Measurements from ENCODE around the gene KRTAP12-2. TPM values are rescaled to one million over a fixed set of nuclear protein-coding genes. Genes with fewer than 3 reads are reported as not detected.
"Not testable (repeated sequence)": the region's sequence is repeated elsewhere in the genome, so short reads cannot be mapped to it uniquely, and the experiment has no call there.

The KRTAP12-2 gene
- total RNA-seq, 1 experiment from 2014 or later = 1.8 TPM

- CTCF ChIA-PET = no interaction called here
- intact Hi-C loops (cut with micrococcal nuclease; ENCODE audit: unreplicated experiment) = no loop called here
- peaks cover 16% of the 10 kb centered on the region for H3K9me3 ChIP-seq (ENCODE audit: low read depth, low read length, poor library complexity, severe bottlenecking)
- DNase-seq (ENCODE audit: low spot score) = no peak
- no peak overlapping the region for H3K4me3 ChIP-seq (ENCODE audit: low read depth, low read length, poor library complexity, severe bottlenecking)
- no peaks in the 10 kb centered on the region for H3K36me3 ChIP-seq (ENCODE audit: insufficient read depth, low read length, poor library complexity, severe bottlenecking)
- no TSS peak for BruUV-seq (replicated peaks)
- H3K27ac ChIP-seq (ENCODE audit: low read depth, low read length, poor library complexity, severe bottlenecking) = no peak overlapping the region
- TF ChIP-seq CTCF (conservative IDR thresholded peaks at IDR 0.05; ENCODE audit: low read depth, low read length) = no peak
- TF ChIP-seq EZH2 (IDR thresholded peaks at IDR 0.05; ENCODE audit: borderline replicate concordance, low read depth, low read length, poor library complexity, severe bottlenecking) = no peak
- no peaks in the 10 kb centered on the region for H3K27me3 ChIP-seq (replicated peaks; ENCODE audit: insufficient read depth, low read depth, low read length, poor library complexity)
- no peaks in the 10 kb centered on the region for H3K4me1 ChIP-seq (ENCODE audit: insufficient read depth, low read length, poor library complexity, severe bottlenecking)
- POLR2A ChIA-PET (ENCODE audit: low non-redundant PET) = no interaction called here
Measured at GRCh38 chr21:44643741-44644310, 22.9 kb downstream of the KRTAP12-2 start.

GRCh38 chr21:44640761-44641160, 26.0 kb downstream of the KRTAP12-2 start:
- no peak overlapping the region for H3K27ac ChIP-seq (ENCODE audit: low read depth, low read length, poor library complexity, severe bottlenecking)
- no peaks in the 10 kb centered on the region for H3K4me1 ChIP-seq (ENCODE audit: insufficient read depth, low read length, poor library complexity, severe bottlenecking)
- ChIA-PET POLR2A (ENCODE audit: low non-redundant PET) (no interaction called here), CTCF (no interaction called here)
- H3K9me3 ChIP-seq (ENCODE audit: low read depth, low read length, poor library complexity, severe bottlenecking) = peaks cover 16% of the 10 kb centered on the region
- TF ChIP-seq EZH2 (IDR thresholded peaks at IDR 0.05; ENCODE audit: borderline replicate concordance, low read depth, low read length, poor library complexity, severe bottlenecking) (no peak), CTCF (conservative IDR thresholded peaks at IDR 0.05; ENCODE audit: low read depth, low read length) (no peak)
- H3K27me3 ChIP-seq (replicated peaks; ENCODE audit: insufficient read depth, low read depth, low read length, poor library complexity) = no peaks in the 10 kb centered on the region
- no peak overlapping the region for H3K4me3 ChIP-seq (ENCODE audit: low read depth, low read length, poor library complexity, severe bottlenecking)
- DNase-seq (ENCODE audit: low spot score) = no peak
- intact Hi-C loops (cut with micrococcal nuclease; ENCODE audit: unreplicated experiment) = no loop called here
- no peaks in the 10 kb centered on the region for H3K36me3 ChIP-seq (ENCODE audit: insufficient read depth, low read length, poor library complexity, severe bottlenecking)
- no TSS peak for BruUV-seq (replicated peaks)

- TF ChIP-seq CTCF (conservative IDR thresholded peaks at IDR 0.05; ENCODE audit: low read depth, low read length) (no peak), EZH2 (IDR thresholded peaks at IDR 0.05; ENCODE audit: borderline replicate concordance, low read depth, low read length, poor library complexity, severe bottlenecking) (no peak)
- DNase-seq (ENCODE audit: low spot score) = no peak
- Histone ChIP-seq H3K27me3 (replicated peaks; ENCODE audit: insufficient read depth, low read depth, low read length, poor library complexity) (no peaks in the 10 kb centered on the region), H3K4me3 (ENCODE audit: low read depth, low read length, poor library complexity, severe bottlenecking) (no peak overlapping the region), H3K27ac (ENCODE audit: low read depth, low read length, poor library complexity, severe bottlenecking) (no peak overlapping the region), H3K9me3 (ENCODE audit: low read depth, low read length, poor library complexity, severe bottlenecking) (peaks cover 6% of the 10 kb centered on the region), H3K36me3 (ENCODE audit: insufficient read depth, low read length, poor library complexity, severe bottlenecking) (no peaks in the 10 kb centered on the region), H3K4me1 (ENCODE audit: insufficient read depth, low read length, poor library complexity, severe bottlenecking) (no peaks in the 10 kb centered on the region)
- intact Hi-C loops (cut with micrococcal nuclease; ENCODE audit: unreplicated experiment) = no loop called here
- BruUV-seq (replicated peaks) = no TSS peak
- CTCF ChIA-PET = no interaction called here
- POLR2A ChIA-PET (ENCODE audit: low non-redundant PET) = no interaction called here
Measured at GRCh38 chr21:44639331-44639655, 27.4 kb downstream of the KRTAP12-2 start.

DNA sequence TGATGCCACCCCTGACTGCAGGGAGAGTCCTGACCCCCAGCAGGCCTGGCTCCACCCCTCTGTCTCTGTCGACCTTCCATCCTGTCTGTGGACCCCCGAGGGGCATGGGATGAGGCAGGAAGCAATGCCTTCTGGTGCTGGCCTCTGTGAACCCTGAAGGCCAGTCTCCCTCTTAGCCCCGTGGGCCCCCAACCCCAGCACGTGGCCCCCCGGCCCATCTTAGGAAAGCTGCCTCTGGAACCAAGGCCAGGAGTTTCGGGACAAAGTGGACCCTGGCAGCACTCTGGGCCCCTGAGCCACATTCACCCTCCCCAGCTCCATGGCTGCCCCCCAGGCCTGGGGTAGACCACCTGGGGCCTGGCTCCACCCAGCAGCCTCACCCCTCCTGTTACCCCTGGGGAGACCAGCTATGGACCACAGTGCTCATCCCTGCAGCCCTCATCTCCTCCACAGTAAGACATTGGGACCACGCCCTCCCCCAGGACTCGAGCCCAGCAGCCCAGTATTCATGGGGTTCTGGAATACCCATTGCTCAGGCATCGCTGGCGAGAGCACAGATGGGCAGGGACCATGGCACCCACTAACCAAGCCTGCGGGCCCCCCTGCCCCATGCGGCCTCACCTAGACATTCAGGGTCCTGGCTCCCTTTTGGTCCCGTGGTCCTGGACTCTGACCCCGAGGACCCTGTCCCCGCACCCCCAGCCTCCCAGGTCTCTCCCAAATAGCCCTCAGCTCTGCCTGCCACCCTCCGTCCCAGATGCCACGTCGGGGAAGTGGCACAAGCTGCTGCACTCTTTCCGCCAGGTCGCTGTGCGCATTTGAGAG, 28.0 kb downstream of the KRTAP12-2 start:
- DNase-seq (ENCODE audit: low spot score); H3K27me3 ChIP-seq (replicated peaks; ENCODE audit: insufficient read depth, low read depth, low read length, poor library complexity); POLR2A ChIA-PET (ENCODE audit: low non-redundant PET); H3K9me3 ChIP-seq (ENCODE audit: low read depth, low read length, poor library complexity, severe bottlenecking); intact Hi-C loops (cut with micrococcal nuclease; ENCODE audit: unreplicated experiment); H3K27ac ChIP-seq (ENCODE audit: low read depth, low read length, poor library complexity, severe bottlenecking); H3K36me3 ChIP-seq (ENCODE audit: insufficient read depth, low read length, poor library complexity, severe bottlenecking); CTCF ChIA-PET; H3K4me1 ChIP-seq (ENCODE audit: insufficient read depth, low read length, poor library complexity, severe bottlenecking); BruUV-seq (replicated peaks); H3K4me3 ChIP-seq (ENCODE audit: low read depth, low read length, poor library complexity, severe bottlenecking): not testable (repeated sequence)

DNA sequence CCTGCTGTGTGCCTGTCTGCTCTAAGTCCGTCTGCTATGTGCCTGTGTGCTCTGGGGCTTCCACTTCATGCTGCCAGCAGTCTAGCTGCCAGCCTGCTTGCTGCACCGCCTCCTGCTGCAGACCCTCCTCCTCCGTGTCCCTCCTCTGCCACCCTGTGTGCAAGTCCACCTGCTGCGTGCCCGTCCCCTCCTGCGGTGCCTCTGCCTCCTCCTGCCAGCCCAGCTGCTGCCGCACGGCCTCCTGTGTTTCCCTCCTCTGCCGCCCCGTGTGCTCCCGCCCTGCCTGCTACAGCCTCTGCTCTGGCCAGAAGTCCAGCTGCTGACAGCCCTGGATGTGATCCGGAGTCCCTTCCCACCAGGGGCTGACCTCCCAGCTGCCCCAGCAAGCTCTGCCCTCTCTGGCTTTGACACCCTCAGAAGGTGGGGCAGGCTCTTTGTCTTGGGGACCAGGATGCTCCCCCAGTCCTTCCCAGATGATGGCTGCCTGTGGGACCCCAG, 28.8 kb downstream of the KRTAP12-2 start:
- DNase-seq (ENCODE audit: low spot score); H3K27me3 ChIP-seq (replicated peaks; ENCODE audit: insufficient read depth, low read depth, low read length, poor library complexity); CTCF ChIA-PET; POLR2A ChIA-PET (ENCODE audit: low non-redundant PET); H3K4me3 ChIP-seq (ENCODE audit: low read depth, low read length, poor library complexity, severe bottlenecking); H3K27ac ChIP-seq (ENCODE audit: low read depth, low read length, poor library complexity, severe bottlenecking); H3K36me3 ChIP-seq (ENCODE audit: insufficient read depth, low read length, poor library complexity, severe bottlenecking); BruUV-seq (replicated peaks); H3K9me3 ChIP-seq (ENCODE audit: low read depth, low read length, poor library complexity, severe bottlenecking); intact Hi-C loops (cut with micrococcal nuclease; ENCODE audit: unreplicated experiment); H3K4me1 ChIP-seq (ENCODE audit: insufficient read depth, low read length, poor library complexity, severe bottlenecking): not testable (repeated sequence)

Measured in A673 (cell line).